MM.1S (cell line): ENCODE measurements around the gene LARP1.

Experiments used
- DNase-seq: peaks from one replicate; pipeline ENCODE4 v3.0.0-alpha.2; 2015
- H2AFZ ChIP-seq: fragments of 300-600 bp; sonication (generic); 2 replicates; pipeline ENCODE4 v1.6.0; 2016; ENCODE audit warnings: antibody characterized with exemption, low read length
- H3F3A ChIP-seq: fragments of 300-600 bp; sonication (generic); 2 replicates; pipeline ENCODE4 v1.6.1; 2016; ENCODE audit warnings: mild to moderate bottlenecking, antibody characterized with exemption, low read length, moderate library complexity, mixed read lengths; ENCODE audit not compliant: insufficient read depth
- H3K27ac ChIP-seq: fragments of 300-600 bp; sonication (generic); 2 replicates; pipeline ENCODE4 v1.5.1; 2016; ENCODE audit warnings: mild to moderate bottlenecking, low read length
- H3K27me3 ChIP-seq: fragments of 300-600 bp; sonication (generic); replicated peaks from 2 replicates; pipeline ENCODE4 v1.6.0; 2016; ENCODE audit warnings: low read length; ENCODE audit not compliant: insufficient read depth
- H3K36me3 ChIP-seq: fragments of 300-600 bp; sonication (generic); replicated peaks from 2 replicates; pipeline ENCODE4 v1.6.1; 2016; ENCODE audit warnings: mild to moderate bottlenecking, low read length, mixed read lengths; ENCODE audit not compliant: insufficient read depth
- H3K4me1 ChIP-seq: fragments of 300-600 bp; sonication (generic); 2 replicates; pipeline ENCODE4 v1.6.1; 2016; ENCODE audit warnings: low read length, mixed read lengths
- H3K4me2 ChIP-seq: fragments of 300-600 bp; sonication (generic); 2 replicates; pipeline ENCODE4 v1.6.0; 2016; ENCODE audit warnings: low read depth, low read length
- H3K4me3 ChIP-seq: fragments of 300-600 bp; sonication (generic); 2 replicates; pipeline ENCODE4 v1.5.1; 2016; ENCODE audit warnings: low read length, mixed read lengths
- H3K79me2 ChIP-seq: fragments of 300-600 bp; sonication (generic); 2 replicates; pipeline ENCODE4 v1.6.1; 2016; ENCODE audit warnings: mixed run types, low read length, mixed read lengths
- H3K9ac ChIP-seq: fragments of 300-600 bp; sonication (generic); 2 replicates; pipeline ENCODE4 v1.6.1; 2016; ENCODE audit warnings: low read length, mixed read lengths
- H3K9me2 ChIP-seq: fragments of 300-600 bp; sonication (generic); replicated peaks from 2 replicates; pipeline ENCODE4 v1.6.1; 2016; ENCODE audit warnings: mild to moderate bottlenecking, low read length, mixed read lengths; ENCODE audit not compliant: insufficient read depth
- H3K9me3 ChIP-seq: fragments of 300-600 bp; sonication (generic); replicated peaks from 2 replicates; pipeline ENCODE4 v1.6.1; 2016; ENCODE audit warnings: mild to moderate bottlenecking, low read length, mixed read lengths; ENCODE audit not compliant: insufficient read depth
- H4K20me1 ChIP-seq: fragments of 300-600 bp; sonication (generic); 2 replicates; pipeline ENCODE4 v1.6.1; 2016; ENCODE audit warnings: mild to moderate bottlenecking, low read length, moderate library complexity, mixed read lengths; ENCODE audit not compliant: insufficient read depth
- EZH2 ChIP-seq: fragments of 300-600 bp; sonication (generic); optimal IDR thresholded peaks from 2 replicates; pipeline ENCODE3; 2017; ENCODE audit warnings: low read depth, mild to moderate bottlenecking, antibody characterized with exemption, low read length, mixed read lengths
- EZH2phosphoT487 ChIP-seq: fragments of 300-600 bp; sonication (generic); IDR thresholded peaks from 2 replicates; pipeline ENCODE4 v1.6.1; 2018; ENCODE audit warnings: antibody characterized with exemption, low read length
- TF ChIP-seq, protein P1 (sequence below): fragments of 300-600 bp; sonication (generic); IDR thresholded peaks from 2 replicates; pipeline ENCODE4 v1.5.1; 2016; ENCODE audit warnings: antibody characterized with exemption, low read length, mixed read lengths

Gene LARP1

DNA sequence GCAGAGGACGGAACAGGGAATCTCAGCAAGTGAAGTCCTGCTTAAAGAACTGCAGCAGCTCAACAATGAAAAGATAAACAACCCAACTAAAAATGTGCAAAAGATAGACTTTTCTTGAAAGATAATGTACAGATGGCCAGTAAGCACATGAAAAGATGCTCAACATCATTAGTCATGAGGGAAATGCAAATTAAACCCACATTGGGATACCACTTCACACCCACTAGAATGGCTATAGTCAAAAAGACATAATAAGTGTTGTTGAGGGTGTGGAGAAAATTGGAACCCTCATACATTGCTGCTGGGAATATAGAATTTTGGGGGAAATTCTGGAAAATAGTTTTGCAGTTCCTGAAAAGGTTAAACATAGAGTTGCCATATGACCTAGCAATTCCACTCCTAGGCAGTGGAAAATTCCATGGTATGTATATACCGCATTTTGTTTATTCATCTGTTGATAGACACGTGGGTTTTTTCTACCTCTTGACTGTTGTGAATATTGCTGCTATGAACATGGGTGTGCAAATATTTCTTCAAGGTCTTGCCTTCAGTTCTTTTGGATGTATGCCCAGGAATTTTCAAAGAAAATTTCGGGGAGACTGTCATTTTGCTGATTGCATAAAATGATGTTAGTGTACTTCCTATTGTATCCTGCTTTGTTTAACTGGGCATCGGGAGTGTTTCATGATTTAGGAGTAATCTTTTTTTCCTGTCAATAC lies 110.4 kb downstream of the LARP1 start:
- Histone ChIP-seq H3K4me2 (no peak overlapping the region), H3K9ac (no peak overlapping the region), H2AFZ (no peak overlapping the region), H3K4me3 (no peak overlapping the region), H3F3A (peaks cover 7% of the 10 kb centered on the region; the same call in 1 of the 2 replicates), H3K36me3 (peaks cover 20% of the 10 kb centered on the region; the same call in 1 of the 2 replicates), H3K79me2 (peaks cover 57% of the 10 kb centered on the region), H3K27me3 (no peaks in the 10 kb centered on the region), H3K9me3 (no peaks in the 10 kb centered on the region), H3K9me2 (no peaks in the 10 kb centered on the region), H3K27ac (no peak overlapping the region), H4K20me1 (peaks cover 6% of the 10 kb centered on the region; the same call in 1 of the 2 replicates), H3K4me1 (peaks cover 17% of the 10 kb centered on the region)
- TF ChIP-seq, protein P1, sequence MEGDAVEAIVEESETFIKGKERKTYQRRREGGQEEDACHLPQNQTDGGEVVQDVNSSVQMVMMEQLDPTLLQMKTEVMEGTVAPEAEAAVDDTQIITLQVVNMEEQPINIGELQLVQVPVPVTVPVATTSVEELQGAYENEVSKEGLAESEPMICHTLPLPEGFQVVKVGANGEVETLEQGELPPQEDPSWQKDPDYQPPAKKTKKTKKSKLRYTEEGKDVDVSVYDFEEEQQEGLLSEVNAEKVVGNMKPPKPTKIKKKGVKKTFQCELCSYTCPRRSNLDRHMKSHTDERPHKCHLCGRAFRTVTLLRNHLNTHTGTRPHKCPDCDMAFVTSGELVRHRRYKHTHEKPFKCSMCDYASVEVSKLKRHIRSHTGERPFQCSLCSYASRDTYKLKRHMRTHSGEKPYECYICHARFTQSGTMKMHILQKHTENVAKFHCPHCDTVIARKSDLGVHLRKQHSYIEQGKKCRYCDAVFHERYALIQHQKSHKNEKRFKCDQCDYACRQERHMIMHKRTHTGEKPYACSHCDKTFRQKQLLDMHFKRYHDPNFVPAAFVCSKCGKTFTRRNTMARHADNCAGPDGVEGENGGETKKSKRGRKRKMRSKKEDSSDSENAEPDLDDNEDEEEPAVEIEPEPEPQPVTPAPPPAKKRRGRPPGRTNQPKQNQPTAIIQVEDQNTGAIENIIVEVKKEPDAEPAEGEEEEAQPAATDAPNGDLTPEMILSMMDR, result no peak
- TF ChIP-seq EZH2phosphoT487 (no peak), EZH2 (no peak)
- DNase-seq, result no peak

DNA sequence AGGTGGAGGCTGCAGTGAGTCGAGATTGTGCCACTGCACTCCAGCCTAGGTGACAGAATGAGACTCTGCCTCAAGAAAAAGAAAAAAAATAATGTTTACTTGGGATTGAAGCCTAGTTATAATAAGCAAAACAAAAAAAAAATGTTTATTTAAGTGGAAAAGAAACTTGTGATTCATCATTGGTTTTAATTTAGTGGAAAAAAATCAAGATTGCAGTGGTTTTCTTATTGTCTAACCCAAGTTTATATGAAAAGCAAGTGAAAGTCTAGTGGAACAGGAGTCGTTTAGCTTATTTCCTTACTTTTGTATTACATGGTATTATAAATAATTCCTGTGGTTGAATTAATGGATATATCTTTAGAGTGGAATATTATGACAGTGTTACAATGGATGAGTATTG lies 111.7 kb downstream of the LARP1 start:
- Histone ChIP-seq H2AFZ (no peak overlapping the region), H3K36me3 (peaks cover 23% of the 10 kb centered on the region; the same call in 1 of the 2 replicates), H3K4me3 (no peak overlapping the region), H3K4me2 (no peak overlapping the region), H3K9me2 (no peaks in the 10 kb centered on the region), H3K27me3 (no peaks in the 10 kb centered on the region), H3K9me3 (no peaks in the 10 kb centered on the region), H3K79me2 (peaks cover 45% of the 10 kb centered on the region), H4K20me1 (peaks cover 6% of the 10 kb centered on the region; the same call in 1 of the 2 replicates), H3K9ac (no peak overlapping the region), H3F3A (peaks cover 7% of the 10 kb centered on the region; the same call in 1 of the 2 replicates), H3K4me1 (peaks cover 17% of the 10 kb centered on the region), H3K27ac (no peak overlapping the region)
- no peak for DNase-seq
- TF ChIP-seq, protein P1, result no peak
- TF ChIP-seq EZH2, result no peak
- TF ChIP-seq EZH2phosphoT487, result no peak
